Fibroblast of lung (primary cell): ENCODE measurements around the gene BIRC5. TPM values are rescaled to one million over a fixed set of nuclear protein-coding genes. Genes with fewer than 3 reads are reported as not detected.

ENCODE experiments used
- DNase-seq, 2 donors: peaks; one replicate each; pipeline versions ENCODE4 v3.0.0 to v3.0.0-alpha.2; 2010; ENCODE audit warnings: low read depth in 2 of 2
- H2AFZ ChIP-seq: 2 replicates; pipeline ENCODE4 v1.5.1; 2012; ENCODE audit warnings: low read length, control low read depth, inconsistent platforms
- H3K27ac ChIP-seq: 2 replicates; pipeline ENCODE4 v1.5.1; 2011; ENCODE audit warnings: low read length, control low read depth; ENCODE audit not compliant: insufficient read depth
- H3K27me3 ChIP-seq: 2 replicates; pipeline ENCODE4 v1.5.1; 2011; ENCODE audit warnings: mild to moderate bottlenecking, low read length; ENCODE audit not compliant: control insufficient read depth, insufficient read depth
- H3K36me3 ChIP-seq: 2 replicates; pipeline ENCODE4 v1.5.1; 2011; ENCODE audit warnings: low read length; ENCODE audit not compliant: control insufficient read depth, insufficient read depth
- H3K4me1 ChIP-seq: 2 replicates; pipeline ENCODE4 v1.5.1; 2011; ENCODE audit warnings: low read length; ENCODE audit not compliant: control insufficient read depth, insufficient read depth; ENCODE audit errors: extremely low read depth
- H3K4me2 ChIP-seq: 2 replicates; pipeline ENCODE4 v1.5.1; 2011; ENCODE audit warnings: low read length, control low read depth; ENCODE audit not compliant: insufficient read depth; ENCODE audit errors: extremely low read depth
- H3K4me3 ChIP-seq, 4 experiments: fragments of 200-600 bp in 1 of 4; sonication (generic) in 1 of 4; replicated peaks in 1 of 4; 2 replicates each; pipeline ENCODE4 v1.5.1; 2011 to 2016; ENCODE audit warnings: low read length in 4 of 4, low read depth in 3 of 4, mild to moderate bottlenecking in 3 of 4, control low read depth in 2 of 4, inconsistent platforms in 1 of 4, mixed read lengths in 1 of 4; ENCODE audit not compliant: insufficient read depth in 1 of 4; ENCODE audit errors: control extremely low read depth in 1 of 4
- H3K79me2 ChIP-seq: 2 replicates; pipeline ENCODE4 v1.5.1; 2012; ENCODE audit warnings: mild to moderate bottlenecking, low read length, inconsistent platforms; ENCODE audit not compliant: control insufficient read depth, insufficient read depth
- H3K9ac ChIP-seq: 2 replicates; pipeline ENCODE4 v1.5.1; 2011; ENCODE audit warnings: mild to moderate bottlenecking, low read length, control low read depth; ENCODE audit not compliant: insufficient read depth
- H3K9me3 ChIP-seq: 2 replicates; pipeline ENCODE4 v1.5.1; 2012; ENCODE audit warnings: low read depth, low read length; ENCODE audit not compliant: control insufficient read depth, insufficient read depth
- H4K20me1 ChIP-seq: 2 replicates; pipeline ENCODE4 v1.5.1; 2011; ENCODE audit warnings: low read length; ENCODE audit not compliant: control insufficient read depth, insufficient read depth; ENCODE audit errors: extremely low read depth
- EZH2 ChIP-seq: IDR thresholded peaks from 2 replicates; pipeline ENCODE4 v1.5.1; 2012; ENCODE audit warnings: low read length, control low read depth, mild to moderate bottlenecking; ENCODE audit errors: missing control alignments
- polyA plus RNA-seq, 2 donors: library from polyadenylated mRNA; depleted of rRNA in 1 of 2; stranded (reverse) in 1 of 2; unstranded in 1 of 2; fragments of >200 nt; gene quantifications; 2 replicates each; pipeline ENCODE4 v1.2.1, GENCODE V29; 2011 to 2012; ENCODE audit warnings: missing spikeins in 1 of 2
- total RNA-seq: library from RNA; depleted of rRNA; stranded (reverse); fragments of >200 nt; gene quantifications from 2 replicates; pipeline ENCODE4 v1.2.1, GENCODE V29; 2014
- TF ChIP-seq, protein P1 (sequence below), 2 donors: IDR thresholded peaks in 1 of 2; conservative IDR thresholded peaks in 1 of 2; 1 replicate in 1 of 2; 2 replicates in 1 of 2; pipeline ENCODE4 v1.5.1; 2011 to 2012; ENCODE audit warnings: low read length in 2 of 2, control low read depth in 1 of 2, inconsistent platforms in 1 of 2, low read depth in 1 of 2, mild to moderate bottlenecking in 1 of 2

The BIRC5 gene
- total and polyA plus RNA-seq, 2 donors (not counting 1 experiment from before 2014, with no cell fraction given): 11.1 to 28.6 TPM

DNA sequence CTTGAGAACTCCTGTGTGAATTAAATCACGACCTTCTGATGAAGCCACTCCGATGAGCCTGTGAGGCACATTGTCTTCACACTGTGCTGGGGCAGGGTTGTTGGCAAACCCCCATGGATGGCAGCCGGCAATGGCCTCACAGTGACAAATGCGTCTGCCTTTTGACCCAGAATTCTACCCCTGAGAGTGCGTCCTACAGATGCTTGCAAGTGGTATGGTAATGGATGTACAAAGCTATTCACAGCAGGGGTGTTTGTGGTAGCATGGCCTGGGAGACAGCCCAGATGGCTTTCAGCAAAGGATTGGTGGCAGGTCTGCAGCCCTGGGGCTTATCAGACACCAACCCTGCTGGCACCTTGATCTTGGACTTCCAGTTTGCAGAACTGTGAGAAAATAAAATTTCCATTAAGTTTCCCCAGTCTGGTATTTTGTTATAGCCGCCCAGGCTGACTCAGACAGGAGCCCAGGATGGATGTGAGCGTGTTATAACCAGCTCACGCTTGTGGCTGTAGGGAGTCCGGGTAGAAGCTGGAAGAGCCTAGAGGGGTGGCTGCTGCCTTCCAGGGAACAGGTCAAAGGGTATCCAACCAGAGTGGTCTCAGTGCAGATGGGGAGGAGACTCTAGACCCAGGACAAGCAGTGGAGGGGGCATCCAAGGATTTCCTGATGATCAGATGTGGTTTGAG lies 16.8 kb upstream of the BIRC5 start:
- Histone ChIP-seq H3K9me3 (no peaks in the 10 kb centered on the region), H3K4me1 (no peaks in the 10 kb centered on the region), H3K4me2 (no peak overlapping the region), H3K27me3 (no peaks in the 10 kb centered on the region), H3K36me3 (peaks cover 3% of the 10 kb centered on the region), H4K20me1 (no peaks in the 10 kb centered on the region), H2AFZ (no peak overlapping the region), H3K79me2 (no peaks in the 10 kb centered on the region), H3K9ac (no peak overlapping the region), H3K27ac (no peak overlapping the region), H3K4me3 (no peak overlapping the region)
- TF ChIP-seq, protein P1, sequence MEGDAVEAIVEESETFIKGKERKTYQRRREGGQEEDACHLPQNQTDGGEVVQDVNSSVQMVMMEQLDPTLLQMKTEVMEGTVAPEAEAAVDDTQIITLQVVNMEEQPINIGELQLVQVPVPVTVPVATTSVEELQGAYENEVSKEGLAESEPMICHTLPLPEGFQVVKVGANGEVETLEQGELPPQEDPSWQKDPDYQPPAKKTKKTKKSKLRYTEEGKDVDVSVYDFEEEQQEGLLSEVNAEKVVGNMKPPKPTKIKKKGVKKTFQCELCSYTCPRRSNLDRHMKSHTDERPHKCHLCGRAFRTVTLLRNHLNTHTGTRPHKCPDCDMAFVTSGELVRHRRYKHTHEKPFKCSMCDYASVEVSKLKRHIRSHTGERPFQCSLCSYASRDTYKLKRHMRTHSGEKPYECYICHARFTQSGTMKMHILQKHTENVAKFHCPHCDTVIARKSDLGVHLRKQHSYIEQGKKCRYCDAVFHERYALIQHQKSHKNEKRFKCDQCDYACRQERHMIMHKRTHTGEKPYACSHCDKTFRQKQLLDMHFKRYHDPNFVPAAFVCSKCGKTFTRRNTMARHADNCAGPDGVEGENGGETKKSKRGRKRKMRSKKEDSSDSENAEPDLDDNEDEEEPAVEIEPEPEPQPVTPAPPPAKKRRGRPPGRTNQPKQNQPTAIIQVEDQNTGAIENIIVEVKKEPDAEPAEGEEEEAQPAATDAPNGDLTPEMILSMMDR (conservative IDR thresholded peaks at IDR 0.05 in 1 of 2, IDR thresholded peaks at IDR 0.05 in 1 of 2; ENCODE audit: low read depth in 1 of 2, low read length in 2 of 2): no peak
- no peak for TF ChIP-seq EZH2
- DNase-seq: no peak

DNA sequence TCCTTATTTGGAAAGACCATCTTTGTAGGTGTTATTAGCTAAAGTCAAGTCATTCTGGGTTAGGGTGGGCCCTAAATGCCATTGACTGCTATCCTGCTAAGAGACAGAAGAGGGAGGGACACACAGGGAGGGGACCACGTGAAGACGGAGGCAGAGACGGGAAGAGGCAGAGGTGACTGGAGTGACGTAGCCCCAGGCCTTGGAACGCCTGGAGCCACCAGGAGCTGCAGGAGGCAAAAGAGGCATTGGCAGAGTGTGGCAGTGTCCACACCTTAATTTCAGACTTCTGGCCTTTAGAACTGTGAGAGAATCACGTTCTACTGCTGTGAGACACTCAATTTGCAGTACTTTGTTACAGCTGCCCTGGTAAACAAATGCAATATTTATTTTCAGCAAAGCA lies 13.6 kb upstream of the BIRC5 start:
- H3K4me2 ChIP-seq: no peak overlapping the region
- H3K79me2 ChIP-seq: no peaks in the 10 kb centered on the region
- TF ChIP-seq EZH2: no peak
- TF ChIP-seq, protein P1 (conservative IDR thresholded peaks at IDR 0.05 in 1 of 2, IDR thresholded peaks at IDR 0.05 in 1 of 2; ENCODE audit: low read depth in 1 of 2, low read length in 2 of 2): no peak
- no peaks in the 10 kb centered on the region for H3K36me3 ChIP-seq
- no peak overlapping the region for H2AFZ ChIP-seq
- no peak overlapping the region for H3K9ac ChIP-seq
- no peak overlapping the region for H3K4me3 ChIP-seq
- DNase-seq: no peak
- H3K9me3 ChIP-seq: no peaks in the 10 kb centered on the region
- H3K4me1 ChIP-seq: no peaks in the 10 kb centered on the region
- no peak overlapping the region for H3K27ac ChIP-seq
- no peaks in the 10 kb centered on the region for H3K27me3 ChIP-seq
- no peaks in the 10 kb centered on the region for H4K20me1 ChIP-seq

- H3K9me3 ChIP-seq: no peaks in the 10 kb centered on the region
- H3K79me2 ChIP-seq: no peaks in the 10 kb centered on the region
- H3K9ac ChIP-seq: no peak overlapping the region
- no peak overlapping the region for H2AFZ ChIP-seq
- no peaks in the 10 kb centered on the region for H4K20me1 ChIP-seq
- no peaks in the 10 kb centered on the region for H3K4me1 ChIP-seq
- H3K4me2 ChIP-seq: no peak overlapping the region
- no peaks in the 10 kb centered on the region for H3K36me3 ChIP-seq
- H3K27me3 ChIP-seq: no peaks in the 10 kb centered on the region
- DNase-seq: no peak
- H3K4me3 ChIP-seq: no peak overlapping the region
- TF ChIP-seq EZH2: no peak
- TF ChIP-seq, protein P1 (conservative IDR thresholded peaks at IDR 0.05 in 1 of 2, IDR thresholded peaks at IDR 0.05 in 1 of 2; ENCODE audit: low read depth in 1 of 2, low read length in 2 of 2): no peak
- H3K27ac ChIP-seq: no peak overlapping the region
Observed at GRCh38 chr17:78202666-78203065, 11.4 kb upstream of the BIRC5 start.
